Left lung (tissue), 10 donors: Measurements from ENCODE around the gene XXYLT1. TPM values are rescaled to one million over a fixed set of nuclear protein-coding genes. Genes with fewer than 3 reads are reported as not detected.

Experiments used
- ATAC-seq: fragments of 200-7000 bp; cut with Tn5 transposase; one replicate; pipeline ENCODE4 v1.9.1; 2020; ENCODE audit warnings: moderate library complexity
- DNase-seq, 4 donors: peaks; one replicate each; pipeline ENCODE4 v3.0.0-alpha.2; 2013 to 2020
- H3K27ac ChIP-seq, 2 donors: fragments of 200-600 bp; sonication (generic) in 1 of 2; one replicate each; pipeline versions ENCODE4 v1.5.0 to v1.8.0; 2020 to 2021
- H3K27me3 ChIP-seq, 2 donors: fragments of 200-600 bp; sonication (generic) in 1 of 2; one replicate each; pipeline versions ENCODE4 v1.5.0 to v1.8.0; 2020 to 2021
- H3K36me3 ChIP-seq, 2 donors: fragments of 200-600 bp; sonication (generic) in 1 of 2; one replicate each; pipeline versions ENCODE4 v1.5.0 to v1.8.0; 2020 to 2021
- H3K4me1 ChIP-seq, 2 donors: fragments of 200-600 bp; one replicate each; pipeline ENCODE4 v1.8.0; 2021
- H3K4me3 ChIP-seq, 2 donors: fragments of 200-600 bp; sonication (generic) in 1 of 2; one replicate each; pipeline versions ENCODE4 v1.5.0 to v1.8.0; 2020 to 2021; ENCODE audit warnings: mild to moderate bottlenecking in 1 of 2
- H3K9me3 ChIP-seq, 2 donors: fragments of 200-600 bp; sonication (generic) in 1 of 2; one replicate each; pipeline versions ENCODE4 v1.5.0 to v1.8.0; 2020 to 2021
- CTCF ChIP-seq, 2 donors: fragments of 200-600 bp; sonication (generic) in 1 of 2; IDR thresholded peaks; one replicate each; pipeline versions ENCODE4 v1.5.0 to v1.8.0; 2021; ENCODE audit warnings: antibody characterized with exemption in 2 of 2
- intact Hi-C, 2 donors: fragments of 100-400 bp; cut with DNase I; formaldehyde crosslinking; loops; one replicate each; pipeline versions ENCODE4 v1.11.2 to v1.14.2; 2022
- polyA plus RNA-seq, 6 donors: library from polyadenylated mRNA; unstranded; fragments of 120-200 nt; gene quantifications; one replicate each; pipeline ENCODE4 v1.2.1, GENCODE V29; 2013; ENCODE audit not compliant: insufficient read length in 6 of 6
- total RNA-seq, 2 donors: library from RNA; stranded (reverse); fragmentation: NEBNext Ultra II Directional; extraction: Animal tissue kit (Norgen Biotek cat#: 25700); gene quantifications; one replicate each; pipeline ENCODE4 v1.2.1, GENCODE V29; 2021
- donor health status: DM: no; HTN: yes; CAD: no.
- donor health status: DM: no; HTN: no; CAD: no.

XXYLT1 gene
- total and polyA plus RNA-seq, 8 donors, result 11.3 to 31.1 (median 25.5) TPM

DNA sequence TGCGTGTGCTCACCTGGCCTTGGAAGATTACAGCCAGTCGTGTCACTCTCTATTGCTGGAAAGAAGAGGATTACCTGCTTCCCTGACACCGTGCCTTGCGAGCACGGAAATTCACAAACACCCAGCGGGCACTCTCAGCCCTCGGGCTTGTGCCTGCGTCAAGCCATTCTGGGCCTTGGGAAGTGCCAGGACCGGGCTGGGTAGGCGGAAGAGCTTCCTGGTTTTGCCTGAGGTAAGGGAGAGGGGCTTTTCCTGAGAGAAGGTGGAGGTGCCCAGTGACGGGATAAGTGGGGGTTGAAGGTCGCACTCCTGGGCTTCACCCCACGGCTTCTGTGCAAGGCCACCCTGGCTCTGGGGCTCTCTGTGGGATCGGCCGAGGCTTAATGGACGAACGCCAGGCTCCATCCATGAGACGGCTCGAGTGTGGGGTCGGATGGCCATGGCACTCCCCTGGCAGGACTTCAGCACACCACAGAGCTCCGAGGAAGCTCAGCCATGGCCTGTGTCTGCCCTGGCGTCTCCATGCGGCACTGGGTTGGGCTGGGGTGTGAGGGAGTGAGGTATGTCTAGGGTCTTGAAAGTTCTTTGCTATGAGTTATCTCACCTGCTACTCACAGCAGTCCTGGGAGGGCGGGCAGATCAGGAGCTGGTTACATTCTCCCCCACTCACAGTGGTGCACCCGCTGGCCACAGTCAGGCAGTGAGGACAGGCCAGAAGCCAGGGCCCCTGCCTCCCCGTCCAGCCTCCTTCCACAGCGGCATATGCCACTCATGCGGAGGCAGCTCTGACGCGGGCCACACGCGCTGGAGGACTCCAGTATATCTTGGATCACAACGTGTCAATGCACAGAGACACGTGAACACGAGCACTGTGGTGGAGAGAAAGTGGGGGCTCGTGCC, 209.0 kb downstream of the XXYLT1 start:
- no peak for ATAC-seq
- Histone ChIP-seq H3K36me3 (no peaks in the 10 kb centered on the region), H3K4me1 (peaks cover 0 to 8% of the 10 kb centered on the region in 2 donors), H3K27ac (no peak overlapping the region), H3K4me3 (no peak overlapping the region), H3K9me3 (no peaks in the 10 kb centered on the region), H3K27me3 (no peaks in the 10 kb centered on the region)
- no peak for DNase-seq
- no peak for TF ChIP-seq CTCF (IDR thresholded peaks at IDR 0.05)
- intact Hi-C loops, result no loop called here

DNA sequence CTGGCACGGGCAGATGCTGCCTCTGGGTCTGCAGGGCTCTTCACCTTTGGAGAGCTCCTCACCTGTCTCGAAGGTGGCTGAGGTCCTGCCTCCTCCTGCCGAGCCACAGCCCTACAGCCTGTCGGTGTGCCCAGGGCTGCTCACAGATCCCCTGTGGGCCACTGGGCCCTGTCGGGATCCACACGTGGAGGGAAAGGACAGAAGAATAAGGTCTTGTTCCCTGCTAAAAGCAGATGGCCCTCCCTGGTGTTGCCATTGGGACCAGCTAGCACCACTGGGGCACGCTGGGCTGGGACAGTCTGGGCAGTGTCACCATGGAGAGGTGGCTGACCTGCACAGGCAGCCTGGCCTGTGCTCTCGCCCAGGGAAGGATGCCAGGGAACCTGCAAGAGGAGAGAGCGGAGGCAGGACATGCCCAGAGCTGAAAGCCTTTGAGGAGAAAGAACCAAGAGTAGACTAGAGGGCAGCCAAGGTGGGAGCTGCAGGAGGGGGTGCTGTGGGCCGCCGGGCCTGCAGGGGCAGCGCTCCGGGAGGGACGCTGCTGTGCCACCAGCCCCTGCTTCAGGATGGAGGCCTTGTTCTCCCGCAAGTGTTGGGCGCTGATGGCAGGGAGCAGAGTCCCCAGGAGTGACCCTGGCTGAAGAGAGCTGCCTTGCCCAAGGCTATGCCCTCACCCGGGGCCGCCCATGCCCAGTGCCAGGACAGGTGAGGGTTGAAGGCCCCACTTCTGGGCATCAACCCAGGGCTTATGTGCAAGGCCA, 210.2 kb downstream of the XXYLT1 start:
- peak in 1 of 4 donors; percentile 25 for DNase-seq
- no peak overlapping the region for H3K4me3 ChIP-seq
- H3K27me3 ChIP-seq, result no peaks in the 10 kb centered on the region
- no peak overlapping the region for H3K27ac ChIP-seq
- no peak for ATAC-seq
- intact Hi-C loops, result no loop called here
- H3K9me3 ChIP-seq, result no peaks in the 10 kb centered on the region
- no peak for TF ChIP-seq CTCF (IDR thresholded peaks at IDR 0.05)
- no peaks in the 10 kb centered on the region for H3K36me3 ChIP-seq
- H3K4me1 ChIP-seq, result peaks cover 0 to 8% of the 10 kb centered on the region in 2 donors

DNA sequence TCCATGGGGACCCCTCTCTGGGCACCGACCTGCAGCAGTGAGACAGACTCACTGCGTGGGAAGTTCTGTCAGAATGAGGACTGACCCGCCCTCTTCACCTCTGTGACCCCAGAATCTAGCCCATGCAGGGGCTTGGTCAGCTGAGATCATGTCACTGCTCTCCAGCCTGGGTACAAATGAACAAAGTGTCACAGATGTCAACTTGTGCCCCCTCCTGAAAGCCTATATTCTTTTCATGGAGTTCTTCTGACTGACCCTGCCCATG, 210.8 kb downstream of the XXYLT1 start:
- Histone ChIP-seq H3K4me3 (no peak overlapping the region), H3K27me3 (no peaks in the 10 kb centered on the region), H3K36me3 (no peaks in the 10 kb centered on the region), H3K9me3 (no peaks in the 10 kb centered on the region), H3K27ac (no peak overlapping the region), H3K4me1 (peaks cover 0 to 8% of the 10 kb centered on the region in 2 donors)
- no peak for TF ChIP-seq CTCF (IDR thresholded peaks at IDR 0.05)
- intact Hi-C loops, result no loop called here
- ATAC-seq (no peak), DNase-seq (no peak)

- intact Hi-C loops, result no loop called here
- no peaks in the 10 kb centered on the region for H3K9me3 ChIP-seq
- peak in 1 of 4 donors; percentile 22 for DNase-seq
- H3K4me1 ChIP-seq, result peaks cover 0 to 8% of the 10 kb centered on the region in 2 donors
- ATAC-seq, result no peak
- no peak for TF ChIP-seq CTCF (IDR thresholded peaks at IDR 0.05)
- H3K4me3 ChIP-seq, result no peak overlapping the region
- H3K27ac ChIP-seq, result no peak overlapping the region
- H3K27me3 ChIP-seq, result no peaks in the 10 kb centered on the region
- H3K36me3 ChIP-seq, result no peaks in the 10 kb centered on the region
Measured at GRCh38 chr3:195059471-195060216, 211.3 kb downstream of the XXYLT1 start.

- no peaks in the 10 kb centered on the region for H3K36me3 ChIP-seq
- DNase-seq (peak in 2 of 4 donors; percentile 28 to 34), ATAC-seq (peak; percentile 33)
- no peaks in the 10 kb centered on the region for H3K27me3 ChIP-seq
- H3K4me1 ChIP-seq, result peaks cover 0 to 8% of the 10 kb centered on the region in 2 donors
- no peak overlapping the region for H3K4me3 ChIP-seq
- TF ChIP-seq CTCF (IDR thresholded peaks at IDR 0.05), result no peak
- no peaks in the 10 kb centered on the region for H3K9me3 ChIP-seq
- intact Hi-C loops, result no loop called here
- H3K27ac ChIP-seq, result no peak overlapping the region
Measured at GRCh38 chr3:195059006-195059350, 212.0 kb downstream of the XXYLT1 start.
